Transverse colon (tissue), 3 donors: ENCODE data around the gene STRA8.

Source experiments
- CTCF ChIP-seq, 5 experiments: fragments of 200-600 bp in 3 of 5; fragments of 450-650 bp in 2 of 5; sonication (generic) in 3 of 5; IDR thresholded peaks; 1 replicate in 2 of 5; 2 replicates in 3 of 5; pipeline ENCODE4 v1.5.1; 2016 to 2017; ENCODE audit warnings: antibody characterized with exemption in 5 of 5, inconsistent platforms in 3 of 5, mild to moderate bottlenecking in 2 of 5, moderate library complexity in 1 of 5
- EP300 ChIP-seq: sonication (generic); formaldehyde crosslinking; IDR thresholded peaks from one replicate; pipeline ENCODE4 v1.6.1; 2017; ENCODE audit warnings: antibody characterized with exemption, low read depth
- POLR2A ChIP-seq: fragments of 450-650 bp; IDR thresholded peaks from one replicate; pipeline ENCODE4 v1.6.1; 2016; ENCODE audit warnings: antibody characterized with exemption, mild to moderate bottlenecking, moderate library complexity

- TF ChIP-seq CTCF (IDR thresholded peaks at IDR 0.05) (no peak), EP300 (no peak), POLR2A (no peak)
Measured at GRCh38 chr7:135197906-135198655, 35.6 kb upstream of the STRA8 start.
